ENCODE results near the gene CDK11B. TPM values are rescaled to one million over a fixed set of nuclear protein-coding genes. Genes with fewer than 3 reads are reported as not detected.

The CDK11B gene
- total RNA-seq, 1 donor from 2014 or later = 24.3 TPM

- TF ChIP-seq CTCF (IDR thresholded peaks at IDR 0.05; ENCODE audit: borderline replicate concordance) = no peak
- Histone ChIP-seq H3K36me3 (peaks cover 35% of the 10 kb centered on the region), H3K9me3 (replicated peaks) (no peaks in the 10 kb centered on the region), H3K4me1 (peaks cover 48% of the 10 kb centered on the region), H3K27ac (replicated peaks) (peak overlapping the region; percentile 71), H3K4me3 (peak overlapping the region; percentile 54), H3K27me3 (ENCODE audit: low read depth) (peaks cover 14% of the 10 kb centered on the region)
- intact Hi-C loops (cut with micrococcal nuclease) = no loop called here
- no peak for DNase-seq
Observed at GRCh38 chr1:1625404-1625775, 33.4 kb downstream of the CDK11B start.

DNA sequence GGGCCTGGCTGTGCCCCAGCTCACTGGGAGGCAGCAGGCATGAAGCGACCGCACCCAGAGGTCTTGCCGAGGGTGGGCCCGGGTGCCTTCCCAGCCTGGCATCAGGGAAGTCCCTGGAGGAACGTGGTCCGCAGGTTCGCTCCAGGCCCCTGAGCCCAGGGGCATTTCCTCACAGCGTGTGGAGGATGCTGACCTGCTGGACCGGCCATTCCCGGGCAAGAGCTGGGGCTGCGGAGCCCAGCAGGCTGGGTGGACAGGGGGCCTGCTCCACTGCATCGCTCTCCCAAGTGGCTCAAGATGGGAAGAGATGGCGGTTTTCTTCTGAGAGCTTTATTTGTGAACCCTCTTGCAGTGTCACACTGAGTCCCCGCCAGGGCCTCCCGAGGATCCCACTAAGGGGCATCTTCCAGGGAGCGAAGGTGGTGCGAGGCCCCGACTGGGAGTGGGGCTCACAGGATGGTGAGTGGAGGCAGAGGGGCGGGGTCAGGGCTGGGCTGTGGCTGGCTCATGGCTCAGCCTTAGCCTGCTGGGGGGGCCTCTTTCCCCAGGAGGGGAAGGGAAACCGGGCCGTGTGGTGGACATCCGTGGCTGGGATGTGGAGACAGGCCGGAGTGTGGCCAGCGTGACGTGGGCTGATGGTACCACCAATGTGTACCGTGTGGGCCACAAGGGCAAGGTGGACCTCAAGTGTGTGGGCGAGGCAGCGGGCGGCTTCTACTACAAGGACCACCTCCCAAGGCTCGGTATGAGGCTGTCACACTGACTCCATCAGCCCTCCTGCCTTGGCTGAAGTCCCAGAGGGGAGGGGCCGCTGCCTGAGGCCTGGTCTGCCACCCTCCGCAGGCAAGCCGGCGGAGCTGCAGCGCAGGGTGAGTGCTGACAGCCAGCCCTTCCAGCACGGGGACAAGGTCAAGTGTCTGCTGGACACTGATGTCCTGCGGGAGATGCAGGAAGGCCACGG lies 34.1 kb downstream of the CDK11B start:
- H3K36me3 ChIP-seq = peaks cover 35% of the 10 kb centered on the region
- H3K4me3 ChIP-seq = peak overlapping the region; percentile 54
- peak; percentile 80 for DNase-seq
- intact Hi-C loops (cut with micrococcal nuclease) = no loop called here
- TF ChIP-seq CTCF (IDR thresholded peaks at IDR 0.05; ENCODE audit: borderline replicate concordance) = no peak
- peaks cover 12% of the 10 kb centered on the region for H3K27me3 ChIP-seq (ENCODE audit: low read depth)
- H3K27ac ChIP-seq (replicated peaks) = peak overlapping the region; percentile 71
- H3K9me3 ChIP-seq (replicated peaks) = no peaks in the 10 kb centered on the region
- peaks cover 52% of the 10 kb centered on the region for H3K4me1 ChIP-seq

- peaks cover 57% of the 10 kb centered on the region for H3K4me1 ChIP-seq
- no peak for TF ChIP-seq CTCF (IDR thresholded peaks at IDR 0.05; ENCODE audit: borderline replicate concordance)
- H3K27ac ChIP-seq (replicated peaks) = peak overlapping the region; percentile 71
- no peak overlapping the region for H3K4me3 ChIP-seq
- no peak for DNase-seq
- no peaks in the 10 kb centered on the region for H3K9me3 ChIP-seq (replicated peaks)
- intact Hi-C loops (cut with micrococcal nuclease) = no loop called here
- peaks cover 28% of the 10 kb centered on the region for H3K36me3 ChIP-seq
- H3K27me3 ChIP-seq (ENCODE audit: low read depth) = peaks cover 5% of the 10 kb centered on the region
Observed at GRCh38 chr1:1623631-1624442, 35.0 kb downstream of the CDK11B start.

DNA sequence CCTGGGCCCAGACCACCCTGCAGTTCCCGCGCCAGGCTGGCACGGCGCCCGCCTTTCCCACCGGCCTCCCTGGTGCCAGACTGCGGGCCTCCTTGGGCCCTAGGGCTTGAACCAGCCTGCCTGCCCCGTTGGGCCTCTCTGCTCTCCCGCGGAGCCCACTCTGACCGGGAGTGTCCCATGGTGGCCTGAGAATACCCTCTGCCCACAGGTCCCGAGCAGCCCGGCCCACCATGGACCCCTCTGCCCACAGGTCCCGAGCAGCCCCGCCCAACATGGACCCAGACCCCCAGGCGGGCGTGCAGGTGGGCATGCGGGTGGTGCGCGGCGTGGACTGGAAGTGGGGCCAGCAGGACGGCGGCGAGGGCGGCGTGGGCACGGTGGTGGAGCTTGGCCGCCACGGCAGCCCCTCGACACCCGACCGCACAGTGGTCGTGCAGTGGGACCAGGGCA lies 35.6 kb downstream of the CDK11B start:
- intact Hi-C loops (cut with micrococcal nuclease) = no loop called here
- peaks cover 57% of the 10 kb centered on the region for H3K4me1 ChIP-seq
- no peak overlapping the region for H3K4me3 ChIP-seq
- no peak overlapping the region for H3K27ac ChIP-seq (replicated peaks)
- no peak for TF ChIP-seq CTCF (IDR thresholded peaks at IDR 0.05; ENCODE audit: borderline replicate concordance)
- H3K9me3 ChIP-seq (replicated peaks) = no peaks in the 10 kb centered on the region
- H3K27me3 ChIP-seq (ENCODE audit: low read depth) = no peaks in the 10 kb centered on the region
- no peak for DNase-seq
- peaks cover 27% of the 10 kb centered on the region for H3K36me3 ChIP-seq

DNA sequence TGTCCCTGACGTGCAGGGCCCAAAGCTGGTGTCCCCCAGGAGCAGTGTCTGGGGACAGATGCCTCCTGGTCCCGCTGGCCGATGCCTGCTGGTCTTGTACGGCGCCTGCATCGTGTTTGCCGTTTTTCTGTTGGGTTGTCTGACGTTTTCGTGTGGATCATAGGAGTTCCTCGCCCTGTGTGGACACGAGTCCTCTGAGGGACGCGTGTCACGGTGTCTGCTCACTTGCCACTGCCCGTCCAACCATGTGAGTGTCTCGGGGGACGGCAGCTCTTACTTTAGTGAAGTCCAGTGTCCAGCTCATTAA lies 36.1 kb downstream of the CDK11B start:
- no peak for TF ChIP-seq CTCF (IDR thresholded peaks at IDR 0.05; ENCODE audit: borderline replicate concordance)
- Histone ChIP-seq H3K27me3 (ENCODE audit: low read depth) (no peaks in the 10 kb centered on the region), H3K4me1 (peaks cover 58% of the 10 kb centered on the region), H3K27ac (replicated peaks) (no peak overlapping the region), H3K4me3 (no peak overlapping the region), H3K9me3 (replicated peaks) (no peaks in the 10 kb centered on the region), H3K36me3 (peaks cover 24% of the 10 kb centered on the region)
- intact Hi-C loops (cut with micrococcal nuclease) = no loop called here
- DNase-seq = no peak

Measured in left ventricle myocardium inferior (tissue), 1 donor.